ENCODE measurements around the gene NINJ2. TPM values are rescaled to one million over a fixed set of nuclear protein-coding genes. Genes with fewer than 3 reads are reported as not detected.

The NINJ2 gene
- total and polyA plus RNA-seq, 10 donors = 6.6 to 18.8 (median 10.2) TPM

DNA sequence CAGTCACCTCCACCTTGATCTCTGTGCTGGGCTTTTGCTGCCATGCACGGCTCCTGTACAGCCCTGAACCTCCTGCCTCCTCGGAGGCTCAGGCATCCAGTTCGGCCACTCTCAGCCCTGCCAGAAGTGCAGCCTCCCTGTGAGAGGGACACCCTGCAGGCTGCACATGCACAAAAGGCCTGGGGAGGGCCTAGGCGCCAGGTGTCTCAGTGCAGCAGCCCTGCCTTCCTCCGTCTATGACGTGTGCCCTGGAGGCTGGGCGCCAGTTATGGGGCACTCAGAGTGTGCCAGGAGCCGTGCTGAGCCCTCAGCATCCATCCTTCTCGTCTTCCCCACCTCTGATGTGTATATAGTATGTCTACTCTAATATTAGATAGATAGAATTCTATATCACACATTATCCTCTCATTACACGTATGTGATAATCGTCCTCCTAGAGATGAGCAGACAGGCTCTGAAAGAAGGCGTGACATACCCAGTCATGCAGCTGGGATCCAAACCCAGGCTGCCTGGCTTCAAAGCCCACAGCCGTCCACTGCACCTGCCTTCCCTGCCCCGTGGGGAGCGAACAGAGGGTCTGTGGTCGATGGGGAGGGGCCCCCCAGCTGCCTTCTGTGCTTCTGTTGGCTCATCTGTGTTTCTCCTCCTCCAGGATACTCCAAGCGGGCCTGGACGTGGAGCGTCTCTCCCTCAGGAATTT lies 102.4 kb downstream of the NINJ2 start:
- no peak for TF ChIP-seq POLR2A (IDR thresholded peaks at IDR 0.05)
- TF ChIP-seq, protein P1, sequence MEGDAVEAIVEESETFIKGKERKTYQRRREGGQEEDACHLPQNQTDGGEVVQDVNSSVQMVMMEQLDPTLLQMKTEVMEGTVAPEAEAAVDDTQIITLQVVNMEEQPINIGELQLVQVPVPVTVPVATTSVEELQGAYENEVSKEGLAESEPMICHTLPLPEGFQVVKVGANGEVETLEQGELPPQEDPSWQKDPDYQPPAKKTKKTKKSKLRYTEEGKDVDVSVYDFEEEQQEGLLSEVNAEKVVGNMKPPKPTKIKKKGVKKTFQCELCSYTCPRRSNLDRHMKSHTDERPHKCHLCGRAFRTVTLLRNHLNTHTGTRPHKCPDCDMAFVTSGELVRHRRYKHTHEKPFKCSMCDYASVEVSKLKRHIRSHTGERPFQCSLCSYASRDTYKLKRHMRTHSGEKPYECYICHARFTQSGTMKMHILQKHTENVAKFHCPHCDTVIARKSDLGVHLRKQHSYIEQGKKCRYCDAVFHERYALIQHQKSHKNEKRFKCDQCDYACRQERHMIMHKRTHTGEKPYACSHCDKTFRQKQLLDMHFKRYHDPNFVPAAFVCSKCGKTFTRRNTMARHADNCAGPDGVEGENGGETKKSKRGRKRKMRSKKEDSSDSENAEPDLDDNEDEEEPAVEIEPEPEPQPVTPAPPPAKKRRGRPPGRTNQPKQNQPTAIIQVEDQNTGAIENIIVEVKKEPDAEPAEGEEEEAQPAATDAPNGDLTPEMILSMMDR (IDR thresholded peaks at IDR 0.05 in 8 of 11, conservative IDR thresholded peaks at IDR 0.05 in 3 of 11) = no peak
- TF ChIP-seq POLR2AphosphoS5 (IDR thresholded peaks at IDR 0.05) = no peak
- peaks cover 0 to 13% (median 0%) of the 10 kb centered on the region in 6 donors for H3K36me3 ChIP-seq
- no peak for DNase-seq
- intact Hi-C loops (cut with DNase I; ENCODE audit: low total_unique reads) = no loop called here
- H3K4me3 ChIP-seq = no peak overlapping the region
- peaks cover 11 to 54% (median 36%) of the 10 kb centered on the region in 6 donors for H3K4me1 ChIP-seq
- WGBS, 5 donors = 71 to 87% (median 78%) methylated on average over 18 to 19 of the region's 19 CpGs
- H3K9me3 ChIP-seq = no peaks in the 10 kb centered on the region
- peak overlapping the region in 2 of 8 donors; percentile 86 to 89 for H3K27ac ChIP-seq
- H3K27me3 ChIP-seq (replicated peaks in 1 of 7) = peaks cover 0 to 10% (median 0%) of the 10 kb centered on the region in 7 donors

DNA sequence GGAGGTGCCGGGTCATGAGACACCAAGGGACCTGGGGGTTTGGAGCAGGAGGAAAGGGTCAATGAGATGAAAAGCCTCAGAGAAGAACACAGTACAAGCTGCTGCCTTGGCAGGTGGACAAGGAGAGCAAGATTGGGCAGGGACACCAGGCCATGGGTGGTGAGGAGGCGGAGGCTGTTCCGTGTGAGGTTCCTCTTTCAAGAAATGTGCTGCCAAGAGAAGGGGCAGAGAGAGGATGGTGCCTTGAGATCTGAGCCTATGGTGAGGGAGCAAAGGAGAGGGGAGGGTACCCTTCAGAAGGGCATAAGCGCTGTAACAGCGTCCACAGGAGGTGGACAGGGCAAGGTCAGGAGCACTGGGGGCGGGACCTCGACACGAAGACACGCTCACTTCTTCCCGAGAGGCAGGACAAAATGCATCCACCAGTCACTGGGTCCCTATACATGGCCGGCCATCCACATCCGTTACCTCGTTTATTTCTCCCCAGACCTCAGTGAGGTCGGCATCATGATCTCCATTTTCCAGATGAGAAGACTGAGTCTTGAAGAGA lies 103.3 kb downstream of the NINJ2 start:
- no peak overlapping the region for H3K4me3 ChIP-seq
- 77 to 85% (median 81%) methylated on average over 14 of the region's 14 CpGs for WGBS, 5 donors
- H3K4me1 ChIP-seq = peaks cover 11 to 54% (median 36%) of the 10 kb centered on the region in 6 donors
- TF ChIP-seq, protein P1 (IDR thresholded peaks at IDR 0.05 in 8 of 11, conservative IDR thresholded peaks at IDR 0.05 in 3 of 11) = no peak
- no peak for TF ChIP-seq POLR2A (IDR thresholded peaks at IDR 0.05)
- no peak for TF ChIP-seq POLR2AphosphoS5 (IDR thresholded peaks at IDR 0.05)
- no peak for DNase-seq
- H3K9me3 ChIP-seq = no peaks in the 10 kb centered on the region
- H3K27ac ChIP-seq = no peak overlapping the region
- H3K36me3 ChIP-seq = peaks cover 0 to 4% (median 0%) of the 10 kb centered on the region in 6 donors
- H3K27me3 ChIP-seq (replicated peaks in 1 of 7) = peaks cover 0 to 10% (median 0%) of the 10 kb centered on the region in 7 donors
- intact Hi-C loops (cut with DNase I; ENCODE audit: low total_unique reads) = no loop called here

DNA sequence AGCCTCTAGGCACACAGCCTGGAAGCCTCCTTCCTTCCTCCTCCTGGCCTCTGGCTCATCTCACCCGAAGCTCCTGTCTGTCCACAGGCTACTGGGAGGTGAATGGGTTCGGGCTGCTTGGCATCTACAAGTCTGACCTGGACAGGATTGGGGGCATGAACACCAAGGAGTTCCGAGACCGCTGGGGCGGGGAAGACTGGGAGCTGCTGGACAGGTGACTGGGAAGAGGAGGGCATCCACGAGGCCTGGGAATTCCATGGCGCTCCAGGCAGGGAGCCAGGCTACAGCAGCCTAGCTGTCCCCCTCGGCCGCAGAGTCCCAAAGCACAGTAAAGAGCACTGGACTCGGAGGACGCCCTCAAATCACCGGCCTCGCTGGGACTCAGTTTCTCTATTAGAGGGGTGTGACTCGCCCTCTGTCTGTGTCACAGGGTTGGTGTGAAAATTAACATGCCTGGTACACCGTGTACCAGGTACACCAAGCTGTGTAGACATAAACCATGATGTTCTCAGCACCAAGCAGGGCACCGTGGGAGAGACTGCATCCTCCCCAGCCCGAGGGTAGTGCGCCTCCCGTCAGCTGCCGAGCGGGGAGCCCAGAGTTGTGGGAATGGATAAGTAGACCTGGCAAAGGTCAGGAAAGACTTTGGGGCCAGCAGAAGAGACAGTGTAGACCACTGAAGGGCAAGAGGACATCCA lies 103.9 kb downstream of the NINJ2 start:
- H3K27ac ChIP-seq = no peak overlapping the region
- no peaks in the 10 kb centered on the region for H3K36me3 ChIP-seq
- H3K4me3 ChIP-seq = no peak overlapping the region
- no peak for DNase-seq
- H3K4me1 ChIP-seq = peaks cover 8 to 48% (median 35%) of the 10 kb centered on the region in 6 donors
- peaks cover 0 to 10% (median 0%) of the 10 kb centered on the region in 7 donors for H3K27me3 ChIP-seq (replicated peaks in 1 of 7)
- WGBS, 5 donors = 86 to 92% (median 89%) methylated on average over 21 of the region's 21 CpGs
- no peak for TF ChIP-seq POLR2A (IDR thresholded peaks at IDR 0.05)
- TF ChIP-seq, protein P1 (IDR thresholded peaks at IDR 0.05 in 8 of 11, conservative IDR thresholded peaks at IDR 0.05 in 3 of 11) = no peak
- no peak for TF ChIP-seq POLR2AphosphoS5 (IDR thresholded peaks at IDR 0.05)
- H3K9me3 ChIP-seq = no peaks in the 10 kb centered on the region
- intact Hi-C loops (cut with DNase I; ENCODE audit: low total_unique reads) = no loop called here

DNA sequence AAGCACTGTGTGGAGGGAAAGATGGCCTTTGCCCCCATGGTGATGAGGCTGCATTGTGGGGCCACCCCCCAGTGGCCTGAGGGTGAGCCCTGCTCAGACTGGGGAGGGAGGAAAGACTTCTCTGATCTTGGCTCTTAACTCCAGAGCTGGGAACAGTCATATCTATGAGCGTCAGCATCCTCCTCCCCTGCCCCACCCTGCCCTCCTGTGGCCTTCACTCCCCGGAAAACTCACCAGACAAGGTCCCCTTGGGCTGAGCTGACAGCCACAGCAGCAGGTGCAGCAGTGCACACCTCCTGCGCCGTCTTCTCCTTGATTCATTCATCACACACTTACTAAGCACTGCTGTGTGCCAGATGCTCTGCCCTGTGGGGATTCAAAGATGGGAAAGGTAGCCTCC lies 104.7 kb downstream of the NINJ2 start:
- Histone ChIP-seq H3K9me3 (no peaks in the 10 kb centered on the region), H3K27ac (no peak overlapping the region), H3K36me3 (no peaks in the 10 kb centered on the region), H3K4me1 (peaks cover 8 to 46% (median 31%) of the 10 kb centered on the region in 6 donors), H3K4me3 (no peak overlapping the region), H3K27me3 (replicated peaks in 1 of 7) (peaks cover 0 to 11% (median 0%) of the 10 kb centered on the region in 7 donors)
- TF ChIP-seq, protein P1 (IDR thresholded peaks at IDR 0.05 in 8 of 11, conservative IDR thresholded peaks at IDR 0.05 in 3 of 11) = no peak
- TF ChIP-seq POLR2A (IDR thresholded peaks at IDR 0.05) (no peak), POLR2AphosphoS5 (IDR thresholded peaks at IDR 0.05) (no peak)
- DNase-seq = no peak
- WGBS, 5 donors = 52 to 84% (median 70%) methylated on average over 4 of the region's 4 CpGs
- intact Hi-C loops (cut with DNase I; ENCODE audit: low total_unique reads) = no loop called here
